Hepatocyte (in vitro differentiated cells): ENCODE results near the gene CYP2U1. TPM values are rescaled to one million over a fixed set of nuclear protein-coding genes. Genes with fewer than 3 reads are reported as not detected.

Experiments
- DNase-seq: peaks from one replicate; pipeline ENCODE4 v3.0.0-alpha.2; 2016; ENCODE audit warnings: low spot score
- H2AFZ ChIP-seq: fragments of 200-600 bp; sonication (generic); 2 replicates; pipeline ENCODE4 v1.6.0; 2016; ENCODE audit warnings: antibody characterized with exemption, mild to moderate bottlenecking
- H3K27ac ChIP-seq: fragments of 200-600 bp; sonication (generic); 2 replicates; pipeline ENCODE4 v1.5.1; 2016; ENCODE audit warnings: mild to moderate bottlenecking
- H3K27me3 ChIP-seq: fragments of 200-600 bp; sonication (generic); 2 replicates; pipeline ENCODE4 v1.6.1; 2016
- H3K36me3 ChIP-seq: fragments of 200-600 bp; sonication (generic); replicated peaks from 2 replicates; pipeline ENCODE4 v1.5.1; 2016; ENCODE audit warnings: low read depth; ENCODE audit not compliant: insufficient read depth
- H3K4me1 ChIP-seq: fragments of 200-600 bp; sonication (generic); 2 replicates; pipeline ENCODE4 v1.5.1; 2016; ENCODE audit warnings: mild to moderate bottlenecking, moderate library complexity; ENCODE audit not compliant: insufficient read depth
- H3K4me2 ChIP-seq: fragments of 200-600 bp; sonication (generic); 2 replicates; pipeline ENCODE4 v1.6.0; 2016
- H3K4me3 ChIP-seq: fragments of 200-600 bp; sonication (generic); 2 replicates; pipeline ENCODE4 v1.5.1; 2016; ENCODE audit warnings: mild to moderate bottlenecking
- H3K79me2 ChIP-seq: fragments of 200-600 bp; sonication (generic); 2 replicates; pipeline ENCODE4 v1.6.0; 2017; ENCODE audit warnings: mild to moderate bottlenecking
- H3K9me2 ChIP-seq: fragments of 200-600 bp; sonication (generic); replicated peaks from 2 replicates; pipeline ENCODE4 v1.6.0; 2017; ENCODE audit warnings: mild to moderate bottlenecking; ENCODE audit not compliant: insufficient read depth
- H3K9me3 ChIP-seq: fragments of 200-600 bp; sonication (generic); 2 replicates; pipeline ENCODE4 v1.5.1; 2016; ENCODE audit warnings: low read depth, mild to moderate bottlenecking
- H4K20me1 ChIP-seq: fragments of 200-600 bp; sonication (generic); 2 replicates; pipeline ENCODE4 v1.6.0; 2016; ENCODE audit warnings: mild to moderate bottlenecking; ENCODE audit not compliant: insufficient read depth, poor library complexity, severe bottlenecking
- CTCF ChIP-seq: fragments of 200-600 bp; sonication (generic); IDR thresholded peaks from 2 replicates; pipeline ENCODE4 v1.5.1; 2016; ENCODE audit warnings: antibody characterized with exemption, mild to moderate bottlenecking; ENCODE audit not compliant: poor library complexity
- EZH2 ChIP-seq: fragments of 200-600 bp; sonication (generic); IDR thresholded peaks from 2 replicates; pipeline ENCODE4 v1.6.1; 2016; ENCODE audit warnings: antibody characterized with exemption, mild to moderate bottlenecking, borderline replicate concordance
- EZH2phosphoT487 ChIP-seq: fragments of 200-600 bp; sonication (generic); IDR thresholded peaks from one replicate; pipeline ENCODE4 v1.6.1; 2018; ENCODE audit warnings: antibody characterized with exemption, mild to moderate bottlenecking, low read depth, moderate library complexity; ENCODE audit not compliant: unreplicated experiment, severe bottlenecking
- WGBS: methylation state at CpG from one replicate; pipeline ENCODE4 v1.1.6; 2016; ENCODE audit warnings: low lambda C conversion rate; ENCODE audit errors: missing lambda C conversion rate; 5-methylcytosine and 5-hydroxymethylcytosine counted together
- polyA plus RNA-seq: library from polyadenylated mRNA; unstranded; fragments of >200 nt; fragmentation: Nextera tagmentation; extraction: Ambion mirVana; gene quantifications from 2 replicates; pipeline ENCODE4 v1.2.1, GENCODE V29; 2016
- total RNA-seq: library from RNA; depleted of rRNA; stranded (reverse); fragments of >200 nt; gene quantifications from 2 replicates; pipeline ENCODE4 v1.2.3, GENCODE V29; 2014

CYP2U1 gene
- total and polyA plus RNA-seq, 2 experiments from 2014 or later: 6.7 to 9.7 TPM

GRCh38 chr4:107894138-107894603, 37.2 kb upstream of the CYP2U1 start:
- Histone ChIP-seq H3K4me3 (no peak overlapping the region), H3K27me3 (no peaks in the 10 kb centered on the region), H3K9me2 (no peaks in the 10 kb centered on the region), H4K20me1 (no peaks in the 10 kb centered on the region), H3K79me2 (no peaks in the 10 kb centered on the region), H3K4me2 (no peak overlapping the region), H3K4me1 (peaks cover 7% of the 10 kb centered on the region), H3K36me3 (no peaks in the 10 kb centered on the region), H3K9me3 (peaks cover 3% of the 10 kb centered on the region), H3K27ac (peak overlapping the region; percentile 11), H2AFZ (no peak overlapping the region)
- no peak for DNase-seq
- 53% methylated on average over 6 of the region's 6 CpGs for WGBS
- TF ChIP-seq EZH2 (no peak), EZH2phosphoT487 (no peak), CTCF (no peak)

GRCh38 chr4:107896158-107896645, 35.1 kb upstream of the CYP2U1 start:
- H3K79me2 ChIP-seq: no peaks in the 10 kb centered on the region
- peak overlapping the region; percentile 1 for H3K4me2 ChIP-seq
- TF ChIP-seq EZH2phosphoT487: no peak
- no peak for TF ChIP-seq CTCF
- TF ChIP-seq EZH2: no peak
- H3K27me3 ChIP-seq: no peaks in the 10 kb centered on the region
- H4K20me1 ChIP-seq: no peaks in the 10 kb centered on the region
- H2AFZ ChIP-seq: no peak overlapping the region
- H3K4me3 ChIP-seq: no peak overlapping the region
- H3K9me3 ChIP-seq: no peaks in the 10 kb centered on the region
- peak overlapping the region; percentile 70 for H3K27ac ChIP-seq
- 63% methylated on average over 2 of the region's 2 CpGs for WGBS
- no peaks in the 10 kb centered on the region for H3K36me3 ChIP-seq
- H3K9me2 ChIP-seq: no peaks in the 10 kb centered on the region
- peak; percentile 55 for DNase-seq
- peaks cover 7% of the 10 kb centered on the region for H3K4me1 ChIP-seq

- no peak for DNase-seq
- no peaks in the 10 kb centered on the region for H3K9me2 ChIP-seq
- TF ChIP-seq EZH2 (no peak), CTCF (no peak), EZH2phosphoT487 (no peak)
- no peaks in the 10 kb centered on the region for H4K20me1 ChIP-seq
- H3K4me2 ChIP-seq: peak overlapping the region; percentile 1
- 43% methylated on average over 1 of the region's 1 CpG for WGBS
- no peaks in the 10 kb centered on the region for H3K79me2 ChIP-seq
- no peak overlapping the region for H3K4me3 ChIP-seq
- no peaks in the 10 kb centered on the region for H3K9me3 ChIP-seq
- peak overlapping the region; percentile 70 for H3K27ac ChIP-seq
- no peaks in the 10 kb centered on the region for H3K36me3 ChIP-seq
- no peak overlapping the region for H2AFZ ChIP-seq
- peaks cover 7% of the 10 kb centered on the region for H3K4me1 ChIP-seq
- H3K27me3 ChIP-seq: no peaks in the 10 kb centered on the region
Measured at GRCh38 chr4:107896646-107897045, 34.7 kb upstream of the CYP2U1 start.

- no peaks in the 10 kb centered on the region for H3K9me3 ChIP-seq
- H3K4me1 ChIP-seq: peaks cover 7% of the 10 kb centered on the region
- DNase-seq: no peak
- H3K9me2 ChIP-seq: no peaks in the 10 kb centered on the region
- no peak overlapping the region for H3K4me3 ChIP-seq
- no peaks in the 10 kb centered on the region for H3K36me3 ChIP-seq
- no peak overlapping the region for H2AFZ ChIP-seq
- H3K4me2 ChIP-seq: no peak overlapping the region
- no peak overlapping the region for H3K27ac ChIP-seq
- H3K79me2 ChIP-seq: no peaks in the 10 kb centered on the region
- no peaks in the 10 kb centered on the region for H3K27me3 ChIP-seq
- no peaks in the 10 kb centered on the region for H4K20me1 ChIP-seq
- TF ChIP-seq CTCF (no peak), EZH2 (no peak), EZH2phosphoT487 (no peak)
Measured at GRCh38 chr4:107897823-107898222, 33.5 kb upstream of the CYP2U1 start.
